GM11168 (cell line): ENCODE data around the gene GOSR2.
"Not testable (repeated sequence)": the region's sequence is repeated elsewhere in the genome, so short reads cannot be mapped to it uniquely, and the experiment has no call there.

ENCODE experiments used
- in situ Hi-C: fragments of 300-500 bp; cut with MboI; formaldehyde crosslinking; loops from one replicate; pipeline ENCODE4 v1.12.0; 2022; ENCODE audit warnings: low sequenced_read_pairs; ENCODE audit not compliant: unreplicated experiment

The GOSR2 gene

DNA sequence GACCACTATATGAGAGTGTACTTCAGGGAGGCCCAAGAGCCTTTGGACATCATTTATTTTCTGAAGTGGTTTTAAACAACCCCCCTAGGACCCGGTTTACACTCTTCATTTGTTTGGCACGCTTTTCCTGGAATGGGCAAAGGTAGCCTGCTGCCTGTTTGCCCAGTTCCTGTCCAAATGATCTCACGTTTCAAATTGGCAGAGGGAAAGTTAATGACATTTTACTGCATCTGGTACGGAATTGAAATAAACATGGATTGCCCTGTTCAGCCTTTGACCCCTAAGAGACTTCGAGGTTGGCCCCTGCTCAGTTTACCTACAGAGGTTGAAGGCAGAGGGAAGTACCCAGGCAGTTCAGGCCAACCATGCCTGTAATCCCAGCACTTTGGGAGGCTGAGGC lies 61.9 kb downstream of the GOSR2 start:
- in situ Hi-C loops: no loop called here

DNA sequence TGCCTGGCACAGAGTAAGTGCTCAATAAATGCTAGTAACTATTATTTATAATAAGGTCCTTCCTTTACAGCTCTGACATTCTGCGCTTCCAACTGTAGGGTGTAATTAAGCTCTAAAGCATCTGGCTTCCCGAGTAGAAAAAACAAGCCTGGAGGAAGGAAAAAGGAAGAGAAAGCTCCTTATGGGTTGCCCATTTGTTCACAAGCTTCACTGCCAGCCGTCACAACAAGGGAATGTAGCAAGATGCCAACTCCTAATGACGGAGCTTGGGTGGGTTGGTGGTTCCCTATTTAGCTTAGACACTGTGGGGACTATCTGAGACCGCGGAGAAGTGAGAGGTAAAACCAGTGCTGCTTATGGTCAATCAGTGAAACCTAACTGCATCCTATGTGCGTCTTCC lies 63.4 kb downstream of the GOSR2 start:
- in situ Hi-C loops: no loop called here

DNA sequence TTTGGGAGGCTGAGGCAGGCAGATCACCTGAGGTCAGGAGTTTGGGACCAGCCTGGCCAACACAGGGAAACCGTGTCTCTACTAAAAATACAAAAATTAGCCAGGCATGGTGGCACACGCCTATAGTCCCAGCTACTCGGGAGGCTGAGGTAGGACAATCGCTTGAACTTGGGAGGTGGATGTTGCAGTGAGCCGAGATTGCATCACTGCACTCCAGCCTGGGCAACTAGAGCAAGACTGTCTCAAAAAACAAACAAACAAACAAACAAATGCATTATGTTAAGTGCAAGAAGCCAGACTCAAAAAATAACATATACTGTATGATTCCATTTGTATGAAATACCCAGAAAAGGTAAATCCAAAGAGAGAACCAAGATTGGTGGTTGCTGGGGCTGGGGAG lies 65.0 kb downstream of the GOSR2 start:
- in situ Hi-C loops: not testable (repeated sequence)

DNA sequence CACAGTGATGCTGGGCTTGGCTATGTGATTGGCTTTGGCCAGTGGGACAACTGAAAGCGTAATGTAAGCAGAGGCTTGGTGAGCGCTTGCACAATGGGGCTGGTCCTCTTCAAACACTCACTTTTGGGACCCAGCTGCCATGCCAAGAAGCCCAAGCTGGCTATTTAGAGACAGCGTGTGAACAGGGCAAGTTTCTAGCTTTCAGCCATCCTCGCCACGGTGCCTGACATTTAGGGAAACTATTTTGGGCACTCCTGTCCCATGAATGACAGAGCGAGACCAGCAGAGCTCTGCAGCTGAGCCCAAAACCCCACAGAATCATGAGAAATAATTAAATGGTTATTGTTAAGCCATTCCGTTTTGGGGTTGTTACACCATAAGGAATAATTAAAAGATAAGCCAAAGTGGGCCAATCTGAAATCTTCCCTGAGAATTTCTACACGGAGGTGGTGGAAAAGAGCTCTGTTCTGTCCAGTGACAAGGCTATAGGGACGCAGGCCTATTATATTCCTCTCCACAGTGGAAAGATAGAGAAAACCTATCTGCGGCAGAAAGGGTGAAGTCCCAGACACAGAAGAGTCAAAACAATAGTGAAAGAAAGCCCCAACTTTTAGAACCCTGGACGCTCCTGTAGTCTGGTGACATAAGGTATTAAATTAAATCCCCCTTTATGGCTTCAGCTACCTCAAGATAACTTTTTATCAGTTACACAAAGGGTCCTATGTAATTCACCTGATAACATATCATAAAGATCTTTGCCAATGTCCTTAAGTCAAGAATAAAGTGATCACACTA lies 66.9 kb downstream of the GOSR2 start:
- in situ Hi-C loops: no loop called here

DNA sequence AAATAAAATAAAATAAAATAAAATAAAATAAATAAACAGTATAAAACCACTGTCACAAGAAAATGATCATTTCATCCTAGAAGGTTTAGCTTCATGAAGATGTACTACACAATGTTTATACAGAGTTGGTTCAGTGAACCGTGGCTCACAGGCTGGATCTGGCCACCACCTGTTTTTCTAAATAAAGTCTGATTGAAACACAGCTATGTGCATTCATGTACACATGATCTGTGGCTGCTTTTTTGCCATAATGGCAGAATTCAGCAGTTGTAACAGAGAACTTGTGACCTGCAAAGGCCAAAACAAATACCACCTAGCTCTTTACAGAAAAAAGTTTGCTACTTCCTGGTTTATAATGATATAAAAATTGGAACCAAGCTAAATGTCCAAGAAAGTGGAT lies 68.7 kb downstream of the GOSR2 start:
- in situ Hi-C loops: no loop called here
